Activated CD8-positive, alpha-beta T cell treated with anti-CD3 and anti-CD28 coated beads, Interleukin-2, amount 10 ng/mL, durations not matched to agents 7 days and 5 days (primary cell): ENCODE data around the gene RBPJ. TPM values are rescaled to one million over a fixed set of nuclear protein-coding genes. Genes with fewer than 3 reads are reported as not detected.

ENCODE experiments used
- ATAC-seq: fragments of 150-1000 bp; cut with Tn5 transposase; one replicate; pipeline ENCODE4 v1.10.0; 2021; ENCODE audit warnings: moderate library complexity
- CTCF ChIA-PET: fragments of 350-600 bp; sonication (Branson Sonifier 250); formaldehyde crosslinking; loops from one replicate; lab custom pipeline; 2021; ENCODE audit warnings: antibody characterized with exemption; lab: Charles Lee
- POLR2A ChIA-PET: fragments of 350-600 bp; sonication (Branson Sonifier 250); formaldehyde crosslinking; loops from one replicate; lab custom pipeline; 2021; ENCODE audit warnings: antibody characterized with exemption; lab: Charles Lee
- DNase-seq: peaks from one replicate; pipeline ENCODE4 v3.0.0-alpha.2; 2020
- H3K27ac Mint-ChIP-seq: one replicate; pipeline ENCODE4 v1.8.0; 2021; ENCODE audit warnings: mild to moderate bottlenecking, mixed read lengths
- H3K27me3 Mint-ChIP-seq: one replicate; pipeline ENCODE4 v1.8.0; 2021; ENCODE audit warnings: low read depth, mixed read lengths
- H3K36me3 Mint-ChIP-seq: one replicate; pipeline ENCODE4 v1.8.0; 2021; ENCODE audit warnings: low read depth, mixed read lengths
- H3K4me1 Mint-ChIP-seq: one replicate; pipeline ENCODE4 v1.8.0; 2021; ENCODE audit warnings: low read depth, mixed read lengths
- H3K4me3 Mint-ChIP-seq: one replicate; pipeline ENCODE4 v1.8.0; 2021; ENCODE audit warnings: mild to moderate bottlenecking, mixed read lengths
- H3K9me3 Mint-ChIP-seq: one replicate; pipeline ENCODE4 v1.8.0; 2022; ENCODE audit warnings: mixed read lengths; ENCODE audit not compliant: insufficient read depth
- total RNA-seq, 2 experiments: library from RNA; stranded (reverse); gene quantifications; one replicate each; pipeline ENCODE4 v1.2.3, GENCODE V29; 2021

RBPJ gene
- total RNA-seq, result 10 to 100 TPM; 61.7 to 72.3 TPM

GRCh38 chr4:26320538-26321372 is at the start of gene RBPJ:
TSS of gene RBPJ (plus strand) at chr4:26321014. CDS start at chr4:26321029, 15 bp downstream.
- Mint-ChIP-seq H3K4me3 (peak within 1 kb of the TSS; percentile 93), H3K27me3 (no peaks in the 10 kb centered on the region), H3K36me3 (peaks cover 21% of the 10 kb centered on the region), H3K9me3 (peaks cover 10% of the 10 kb centered on the region), H3K4me1 (peaks cover 37% of the 10 kb centered on the region), H3K27ac (peak within 1 kb of the TSS; percentile 95)
- DNase-seq (peak; percentile 88), ATAC-seq (peak; percentile 39)
- ChIA-PET CTCF (interaction anchor here (0.8 to 3.1 kb wide), 12 partner anchors 9 to 466 kb away, joined by 3 to 15 read pairs (median 6); no protein-coding TSS in a partner anchor), POLR2A (interaction anchor here (0.7 to 2.8 kb wide), 3 partner anchors 10 to 124 kb away, joined by 3 to 15 read pairs (median 4); no protein-coding TSS in a partner anchor)

- no peaks in the 10 kb centered on the region for H3K36me3 Mint-ChIP-seq
- no peaks in the 10 kb centered on the region for H3K9me3 Mint-ChIP-seq
- ChIA-PET CTCF (no interaction called here), POLR2A (no interaction called here)
- H3K27ac Mint-ChIP-seq, result no peak overlapping the region
- H3K27me3 Mint-ChIP-seq, result peaks cover 3% of the 10 kb centered on the region
- DNase-seq, result no peak
- peaks cover 22% of the 10 kb centered on the region for H3K4me1 Mint-ChIP-seq
- H3K4me3 Mint-ChIP-seq, result no peak overlapping the region
- ATAC-seq, result no peak
Measured at GRCh38 chr4:26271703-26272102, 49.1 kb upstream of the RBPJ start.

DNA sequence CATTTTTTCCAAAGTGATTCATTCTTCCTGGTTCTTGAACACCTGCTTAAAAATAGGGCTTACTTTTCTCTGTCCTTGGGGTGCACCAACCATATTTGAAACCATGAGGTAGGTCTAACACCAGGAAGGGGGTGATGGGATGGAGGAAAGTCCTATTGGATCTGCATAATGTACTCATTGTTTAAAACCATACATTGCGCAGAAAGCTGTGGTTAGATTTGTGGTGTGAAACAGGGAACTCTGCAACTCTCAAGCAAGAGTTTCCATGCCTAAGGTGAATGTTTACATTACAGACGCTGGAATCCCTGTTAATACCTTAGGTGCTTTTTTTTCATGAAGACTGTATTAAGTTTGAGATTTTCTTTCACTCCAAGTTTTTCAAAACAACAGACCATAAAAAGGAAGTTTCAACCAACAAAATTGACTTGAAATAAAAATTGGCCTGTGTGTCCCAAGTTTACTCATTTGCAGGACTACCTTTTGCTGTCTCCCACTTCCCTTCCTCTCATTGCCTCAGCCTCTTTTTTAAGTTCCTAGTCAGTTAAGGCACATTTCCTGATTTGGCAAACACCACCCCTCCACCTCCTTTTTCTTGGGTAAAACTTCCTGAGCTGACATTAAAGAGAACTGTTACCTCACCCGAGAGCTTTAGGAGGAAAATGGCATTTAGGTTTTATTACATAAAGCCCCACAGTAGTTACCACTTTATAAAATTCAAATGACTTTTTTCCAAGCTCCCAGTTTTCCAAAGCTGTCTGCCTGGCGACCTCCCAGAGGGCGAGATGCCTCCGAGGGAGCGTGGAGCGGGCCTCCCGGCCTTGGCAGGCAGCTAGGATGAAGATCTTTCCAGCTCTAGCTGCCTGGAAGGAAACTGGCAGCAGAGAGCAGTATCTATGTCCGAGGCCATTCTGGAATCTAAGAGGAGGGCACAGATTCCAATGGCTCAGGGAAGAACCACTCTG is 47.9 kb upstream of the RBPJ start:
- Mint-ChIP-seq H3K4me3 (no peak overlapping the region), H3K9me3 (no peaks in the 10 kb centered on the region), H3K4me1 (peaks cover 22% of the 10 kb centered on the region), H3K36me3 (no peaks in the 10 kb centered on the region), H3K27me3 (peaks cover 3% of the 10 kb centered on the region), H3K27ac (no peak overlapping the region)
- DNase-seq, result no peak
- CTCF ChIA-PET, result interaction anchor here (0.7 to 0.8 kb wide), 2 partner anchors 9 to 212 kb away, joined by 3 read pairs; no protein-coding TSS in a partner anchor
- ATAC-seq, result no peak
- POLR2A ChIA-PET, result no interaction called here

DNA sequence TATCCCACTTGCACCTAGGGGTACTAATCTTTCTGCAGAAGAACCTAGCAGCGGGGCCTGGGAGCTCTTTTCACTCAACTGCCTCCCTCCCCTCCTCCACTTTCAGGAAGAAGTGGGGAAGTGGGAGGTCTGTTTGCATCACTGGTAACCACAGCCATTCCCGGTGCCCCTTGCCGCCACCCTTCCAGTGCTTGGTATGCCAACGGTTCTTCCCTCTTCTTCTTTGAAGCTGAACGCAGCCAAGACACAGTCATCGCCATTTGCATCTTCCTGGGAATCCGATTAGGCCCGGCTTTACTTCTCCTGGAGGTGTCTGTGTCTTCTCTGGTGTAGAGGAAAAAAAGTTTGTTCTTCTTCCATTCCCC is 47.2 kb upstream of the RBPJ start:
- no peaks in the 10 kb centered on the region for H3K9me3 Mint-ChIP-seq
- peaks cover 20% of the 10 kb centered on the region for H3K4me1 Mint-ChIP-seq
- H3K27me3 Mint-ChIP-seq, result peaks cover 4% of the 10 kb centered on the region
- DNase-seq (no peak), ATAC-seq (no peak)
- POLR2A ChIA-PET, result no interaction called here
- no peak overlapping the region for H3K4me3 Mint-ChIP-seq
- CTCF ChIA-PET, result interaction anchor here (0.7 to 0.8 kb wide), 2 partner anchors 8 to 213 kb away, joined by 3 read pairs; no protein-coding TSS in a partner anchor
- H3K27ac Mint-ChIP-seq, result no peak overlapping the region
- no peaks in the 10 kb centered on the region for H3K36me3 Mint-ChIP-seq

DNA sequence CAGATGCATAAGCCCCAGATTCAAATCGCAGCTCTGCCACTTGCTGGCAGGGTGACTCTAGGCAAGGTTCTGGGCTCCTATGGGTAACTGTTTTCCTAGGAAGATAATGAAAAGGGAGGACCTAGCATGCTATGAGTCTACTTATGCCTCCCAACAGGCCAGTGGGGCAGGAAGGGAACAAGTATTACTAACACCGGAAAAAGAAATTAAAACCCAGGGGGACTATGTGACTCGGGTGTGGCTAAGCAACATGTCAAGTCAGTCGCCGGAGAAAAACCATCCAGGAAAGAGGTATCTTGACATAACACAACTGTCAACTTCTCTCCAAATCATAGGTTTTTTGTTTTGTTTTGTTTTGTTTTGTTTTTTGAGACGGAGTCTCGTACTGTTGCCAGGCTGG is 45.5 kb upstream of the RBPJ start:
- H3K4me3 Mint-ChIP-seq, result no peak overlapping the region
- peaks cover 6% of the 10 kb centered on the region for H3K27me3 Mint-ChIP-seq
- H3K4me1 Mint-ChIP-seq, result peaks cover 17% of the 10 kb centered on the region
- no peaks in the 10 kb centered on the region for H3K36me3 Mint-ChIP-seq
- no peak for ATAC-seq
- POLR2A ChIA-PET, result no interaction called here
- no peak for DNase-seq
- no peak overlapping the region for H3K27ac Mint-ChIP-seq
- CTCF ChIA-PET, result interaction anchor here (1.0 kb wide), 1 partner anchor 39 kb away, joined by 3 read pairs; no protein-coding TSS in a partner anchor
- H3K9me3 Mint-ChIP-seq, result no peaks in the 10 kb centered on the region

- Mint-ChIP-seq H3K36me3 (no peaks in the 10 kb centered on the region), H3K4me1 (no peaks in the 10 kb centered on the region), H3K27me3 (peaks cover 2% of the 10 kb centered on the region), H3K27ac (no peak overlapping the region), H3K4me3 (no peak overlapping the region), H3K9me3 (no peaks in the 10 kb centered on the region)
- DNase-seq (no peak), ATAC-seq (no peak)
- CTCF ChIA-PET, result interaction anchor here (0.6 kb wide), 1 partner anchor 192 kb away, joined by 3 read pairs; no protein-coding TSS in a partner anchor
- POLR2A ChIA-PET, result no interaction called here
Measured at GRCh38 chr4:26279446-26279845, 41.4 kb upstream of the RBPJ start.

DNA sequence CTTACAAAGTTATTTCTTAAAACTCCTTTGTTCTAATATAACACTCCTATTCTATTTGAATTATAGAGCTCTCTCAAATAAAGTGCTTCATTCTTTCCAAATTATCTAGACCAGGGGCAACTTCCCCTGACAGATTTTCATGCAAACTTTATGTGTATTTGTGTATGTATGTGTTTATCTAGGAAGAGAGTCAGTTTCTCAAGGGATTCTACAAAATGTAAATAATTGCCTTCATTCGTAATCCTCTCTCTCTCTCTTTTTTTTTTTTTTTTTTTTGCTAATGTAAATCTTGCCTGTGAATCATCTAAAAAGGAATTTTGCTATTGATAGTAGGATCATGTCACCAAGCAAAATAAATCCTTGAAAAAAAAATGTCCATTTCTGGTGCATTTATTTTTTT is 38.9 kb upstream of the RBPJ start:
- no peak for DNase-seq
- POLR2A ChIA-PET, result no interaction called here
- Mint-ChIP-seq H3K9me3 (no peaks in the 10 kb centered on the region), H3K4me3 (no peak overlapping the region), H3K4me1 (no peaks in the 10 kb centered on the region), H3K27me3 (peaks cover 2% of the 10 kb centered on the region), H3K27ac (no peak overlapping the region), H3K36me3 (no peaks in the 10 kb centered on the region)
- ATAC-seq, result no peak
- CTCF ChIA-PET, result interaction anchor here (0.8 kb wide), 1 partner anchor 9 kb away, joined by 3 read pairs; no protein-coding TSS in a partner anchor

GRCh38 chr4:26284536-26284935 is 36.3 kb upstream of the RBPJ start:
- H3K27ac Mint-ChIP-seq, result no peak overlapping the region
- CTCF ChIA-PET, result interaction anchor here (1.4 kb wide), 1 partner anchor 34 kb away, joined by 4 read pairs; no protein-coding TSS in a partner anchor
- H3K9me3 Mint-ChIP-seq, result no peaks in the 10 kb centered on the region
- H3K4me1 Mint-ChIP-seq, result peaks cover 11% of the 10 kb centered on the region
- no peaks in the 10 kb centered on the region for H3K27me3 Mint-ChIP-seq
- DNase-seq (no peak), ATAC-seq (no peak)
- H3K4me3 Mint-ChIP-seq, result no peak overlapping the region
- H3K36me3 Mint-ChIP-seq, result no peaks in the 10 kb centered on the region
- POLR2A ChIA-PET, result no interaction called here

DNA sequence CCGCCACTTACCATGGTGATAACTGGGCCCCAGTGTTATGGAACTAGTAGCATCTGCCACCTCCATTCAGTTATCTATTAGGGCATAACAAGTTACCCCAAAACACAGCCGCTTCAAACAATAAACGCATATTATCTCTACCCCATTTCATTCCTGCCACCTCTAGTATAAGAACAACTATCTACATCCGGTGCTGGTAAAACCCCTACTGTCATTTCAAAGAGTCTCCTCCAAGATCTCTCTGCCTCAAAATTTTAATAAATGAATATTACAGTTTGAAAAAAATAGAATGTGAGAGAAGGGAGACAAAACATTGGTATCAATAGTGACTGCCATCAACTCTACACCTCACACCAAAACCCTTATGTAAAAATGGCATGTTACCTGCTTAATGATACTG is 35.5 kb upstream of the RBPJ start:
- ChIA-PET CTCF (no interaction called here), POLR2A (no interaction called here)
- Mint-ChIP-seq H3K4me1 (peaks cover 11% of the 10 kb centered on the region), H3K27me3 (no peaks in the 10 kb centered on the region), H3K9me3 (no peaks in the 10 kb centered on the region), H3K36me3 (no peaks in the 10 kb centered on the region), H3K4me3 (no peak overlapping the region), H3K27ac (no peak overlapping the region)
- DNase-seq (no peak), ATAC-seq (no peak)

DNA sequence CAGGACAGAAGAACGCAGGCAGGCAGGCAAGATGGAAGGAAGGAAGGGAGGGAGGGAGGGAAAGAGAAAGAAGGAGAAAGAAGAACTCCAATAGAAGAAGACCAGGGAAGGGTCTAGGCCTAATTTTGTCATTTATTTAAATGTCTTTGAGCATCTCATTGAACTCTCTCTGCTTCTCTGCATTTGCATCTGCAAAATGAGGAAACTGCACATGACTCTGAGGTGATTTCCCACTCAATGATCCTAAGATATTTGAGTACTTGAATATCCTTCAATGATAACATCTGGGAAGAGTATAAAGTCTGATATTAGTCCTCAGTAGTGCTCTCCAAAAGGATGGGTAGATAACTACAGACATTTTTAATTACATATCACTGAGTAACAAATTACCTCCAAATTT is 33.1 kb upstream of the RBPJ start:
- peaks cover 11% of the 10 kb centered on the region for H3K4me1 Mint-ChIP-seq
- H3K36me3 Mint-ChIP-seq, result no peaks in the 10 kb centered on the region
- H3K27me3 Mint-ChIP-seq, result no peaks in the 10 kb centered on the region
- ATAC-seq (no peak), DNase-seq (no peak)
- no peak overlapping the region for H3K27ac Mint-ChIP-seq
- POLR2A ChIA-PET, result interaction anchor here (0.6 kb wide), 1 partner anchor 33 kb away, joined by 3 read pairs; the partner anchor contains the start of gene RBPJ
- H3K4me3 Mint-ChIP-seq, result no peak overlapping the region
- H3K9me3 Mint-ChIP-seq, result no peaks in the 10 kb centered on the region
- CTCF ChIA-PET, result interaction anchor here (0.8 to 1.9 kb wide), 2 partner anchors 32 to 37 kb away, joined by 4 to 6 read pairs; no protein-coding TSS in a partner anchor

- Mint-ChIP-seq H3K4me3 (no peak overlapping the region), H3K9me3 (no peaks in the 10 kb centered on the region), H3K36me3 (no peaks in the 10 kb centered on the region), H3K27me3 (no peaks in the 10 kb centered on the region), H3K4me1 (peaks cover 11% of the 10 kb centered on the region), H3K27ac (peak overlapping the region; percentile 6)
- ChIA-PET CTCF (interaction anchor here (0.8 to 1.9 kb wide), 2 partner anchors 31 to 37 kb away, joined by 4 to 6 read pairs; no protein-coding TSS in a partner anchor), POLR2A (no interaction called here)
- ATAC-seq (peak; percentile 58), DNase-seq (peak; percentile 36)
Measured at GRCh38 chr4:26288355-26288909, 32.4 kb upstream of the RBPJ start.
